ENCODE data around the gene OLFML3.

- TF ChIP-seq, protein P1, sequence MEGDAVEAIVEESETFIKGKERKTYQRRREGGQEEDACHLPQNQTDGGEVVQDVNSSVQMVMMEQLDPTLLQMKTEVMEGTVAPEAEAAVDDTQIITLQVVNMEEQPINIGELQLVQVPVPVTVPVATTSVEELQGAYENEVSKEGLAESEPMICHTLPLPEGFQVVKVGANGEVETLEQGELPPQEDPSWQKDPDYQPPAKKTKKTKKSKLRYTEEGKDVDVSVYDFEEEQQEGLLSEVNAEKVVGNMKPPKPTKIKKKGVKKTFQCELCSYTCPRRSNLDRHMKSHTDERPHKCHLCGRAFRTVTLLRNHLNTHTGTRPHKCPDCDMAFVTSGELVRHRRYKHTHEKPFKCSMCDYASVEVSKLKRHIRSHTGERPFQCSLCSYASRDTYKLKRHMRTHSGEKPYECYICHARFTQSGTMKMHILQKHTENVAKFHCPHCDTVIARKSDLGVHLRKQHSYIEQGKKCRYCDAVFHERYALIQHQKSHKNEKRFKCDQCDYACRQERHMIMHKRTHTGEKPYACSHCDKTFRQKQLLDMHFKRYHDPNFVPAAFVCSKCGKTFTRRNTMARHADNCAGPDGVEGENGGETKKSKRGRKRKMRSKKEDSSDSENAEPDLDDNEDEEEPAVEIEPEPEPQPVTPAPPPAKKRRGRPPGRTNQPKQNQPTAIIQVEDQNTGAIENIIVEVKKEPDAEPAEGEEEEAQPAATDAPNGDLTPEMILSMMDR (IDR thresholded peaks at IDR 0.05; ENCODE audit: insufficient read depth, low read length) = no peak
- TF ChIP-seq POLR2AphosphoS5 (IDR thresholded peaks at IDR 0.05; ENCODE audit: low read depth) = no peak
Measured at GRCh38 chr1:113942527-113942926, 36.7 kb upstream of the OLFML3 start.

Measured in HL-60 (cell line).